ENCODE measurements around the gene SLC22A4. TPM values are rescaled to one million over a fixed set of nuclear protein-coding genes. Genes with fewer than 3 reads are reported as not detected.

SLC22A4 gene
- total RNA-seq, 1 experiment from 2014 or later, result 1.5 TPM

DNA sequence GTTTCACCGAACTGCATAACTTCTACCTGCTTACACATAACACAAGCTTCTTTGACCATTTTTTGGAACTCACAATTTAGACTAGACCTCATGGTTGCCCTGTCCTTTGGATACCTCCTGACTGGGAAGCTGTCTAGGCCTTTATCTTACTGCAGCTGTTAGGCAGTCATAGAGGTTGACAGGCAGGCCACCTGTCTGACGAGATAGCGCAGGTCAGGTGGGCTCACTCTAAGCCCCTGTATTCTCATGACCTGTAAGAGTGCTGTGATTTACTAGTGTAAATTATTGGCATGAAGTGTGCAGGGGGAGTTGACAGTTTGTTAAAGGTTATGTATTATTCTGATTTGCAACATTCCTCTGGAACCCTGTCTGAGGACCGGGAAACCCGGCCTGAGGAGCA is 29.0 kb downstream of the SLC22A4 start:
- TF ChIP-seq SIN3A (IDR thresholded peaks at IDR 0.05; ENCODE audit: borderline replicate concordance, insufficient read depth, low read depth, low read length), result no peak
- TF ChIP-seq TCF7L2 (IDR thresholded peaks at IDR 0.05; ENCODE audit: low read depth, low read length), result no peak
- TF ChIP-seq POLR2AphosphoS5 (IDR thresholded peaks at IDR 0.05; ENCODE audit: low read depth, low read length), result no peak
- TF ChIP-seq, protein P1, sequence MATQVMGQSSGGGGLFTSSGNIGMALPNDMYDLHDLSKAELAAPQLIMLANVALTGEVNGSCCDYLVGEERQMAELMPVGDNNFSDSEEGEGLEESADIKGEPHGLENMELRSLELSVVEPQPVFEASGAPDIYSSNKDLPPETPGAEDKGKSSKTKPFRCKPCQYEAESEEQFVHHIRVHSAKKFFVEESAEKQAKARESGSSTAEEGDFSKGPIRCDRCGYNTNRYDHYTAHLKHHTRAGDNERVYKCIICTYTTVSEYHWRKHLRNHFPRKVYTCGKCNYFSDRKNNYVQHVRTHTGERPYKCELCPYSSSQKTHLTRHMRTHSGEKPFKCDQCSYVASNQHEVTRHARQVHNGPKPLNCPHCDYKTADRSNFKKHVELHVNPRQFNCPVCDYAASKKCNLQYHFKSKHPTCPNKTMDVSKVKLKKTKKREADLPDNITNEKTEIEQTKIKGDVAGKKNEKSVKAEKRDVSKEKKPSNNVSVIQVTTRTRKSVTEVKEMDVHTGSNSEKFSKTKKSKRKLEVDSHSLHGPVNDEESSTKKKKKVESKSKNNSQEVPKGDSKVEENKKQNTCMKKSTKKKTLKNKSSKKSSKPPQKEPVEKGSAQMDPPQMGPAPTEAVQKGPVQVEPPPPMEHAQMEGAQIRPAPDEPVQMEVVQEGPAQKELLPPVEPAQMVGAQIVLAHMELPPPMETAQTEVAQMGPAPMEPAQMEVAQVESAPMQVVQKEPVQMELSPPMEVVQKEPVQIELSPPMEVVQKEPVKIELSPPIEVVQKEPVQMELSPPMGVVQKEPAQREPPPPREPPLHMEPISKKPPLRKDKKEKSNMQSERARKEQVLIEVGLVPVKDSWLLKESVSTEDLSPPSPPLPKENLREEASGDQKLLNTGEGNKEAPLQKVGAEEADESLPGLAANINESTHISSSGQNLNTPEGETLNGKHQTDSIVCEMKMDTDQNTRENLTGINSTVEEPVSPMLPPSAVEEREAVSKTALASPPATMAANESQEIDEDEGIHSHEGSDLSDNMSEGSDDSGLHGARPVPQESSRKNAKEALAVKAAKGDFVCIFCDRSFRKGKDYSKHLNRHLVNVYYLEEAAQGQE (IDR thresholded peaks at IDR 0.05; ENCODE audit: insufficient read depth in 1 of 2, low read depth in 2 of 2, low read length in 1 of 2), result no peak
- TF ChIP-seq, protein P2, sequence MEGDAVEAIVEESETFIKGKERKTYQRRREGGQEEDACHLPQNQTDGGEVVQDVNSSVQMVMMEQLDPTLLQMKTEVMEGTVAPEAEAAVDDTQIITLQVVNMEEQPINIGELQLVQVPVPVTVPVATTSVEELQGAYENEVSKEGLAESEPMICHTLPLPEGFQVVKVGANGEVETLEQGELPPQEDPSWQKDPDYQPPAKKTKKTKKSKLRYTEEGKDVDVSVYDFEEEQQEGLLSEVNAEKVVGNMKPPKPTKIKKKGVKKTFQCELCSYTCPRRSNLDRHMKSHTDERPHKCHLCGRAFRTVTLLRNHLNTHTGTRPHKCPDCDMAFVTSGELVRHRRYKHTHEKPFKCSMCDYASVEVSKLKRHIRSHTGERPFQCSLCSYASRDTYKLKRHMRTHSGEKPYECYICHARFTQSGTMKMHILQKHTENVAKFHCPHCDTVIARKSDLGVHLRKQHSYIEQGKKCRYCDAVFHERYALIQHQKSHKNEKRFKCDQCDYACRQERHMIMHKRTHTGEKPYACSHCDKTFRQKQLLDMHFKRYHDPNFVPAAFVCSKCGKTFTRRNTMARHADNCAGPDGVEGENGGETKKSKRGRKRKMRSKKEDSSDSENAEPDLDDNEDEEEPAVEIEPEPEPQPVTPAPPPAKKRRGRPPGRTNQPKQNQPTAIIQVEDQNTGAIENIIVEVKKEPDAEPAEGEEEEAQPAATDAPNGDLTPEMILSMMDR (IDR thresholded peaks at IDR 0.05), result no peak
- in situ Hi-C loops (cut with HindIII; ENCODE audit: low pct_unique_long_range_greater_than_20kb, low sequenced_read_pairs), result no loop called here
- Histone ChIP-seq H3K27me3 (ENCODE audit: control insufficient read depth, insufficient read depth, low read length) (no peaks in the 10 kb centered on the region), H3K4me1 (ENCODE audit: control insufficient read depth, insufficient read depth, low read length) (no peaks in the 10 kb centered on the region), H3K4me3 (ENCODE audit: low read depth in 2 of 2, low read length in 2 of 2) (no peak overlapping the region), H3K9me3 (ENCODE audit: control insufficient read depth, insufficient read depth, low read depth, low read length) (no peaks in the 10 kb centered on the region), H3K36me3 (ENCODE audit: control insufficient read depth, insufficient read depth, low read length) (no peaks in the 10 kb centered on the region), H3K27ac (ENCODE audit: low read length) (no peak overlapping the region)
- no peak for ATAC-seq
- CTCF ChIA-PET, result no interaction called here
- DNase-seq (ENCODE audit: low read depth, low spot score), result no peak
- POLR2A ChIA-PET, result no interaction called here
- intact Hi-C loops (cut with micrococcal nuclease; ENCODE audit: unreplicated experiment), result no loop called here
- BruUV-seq (replicated peaks), result no TSS peak

DNA sequence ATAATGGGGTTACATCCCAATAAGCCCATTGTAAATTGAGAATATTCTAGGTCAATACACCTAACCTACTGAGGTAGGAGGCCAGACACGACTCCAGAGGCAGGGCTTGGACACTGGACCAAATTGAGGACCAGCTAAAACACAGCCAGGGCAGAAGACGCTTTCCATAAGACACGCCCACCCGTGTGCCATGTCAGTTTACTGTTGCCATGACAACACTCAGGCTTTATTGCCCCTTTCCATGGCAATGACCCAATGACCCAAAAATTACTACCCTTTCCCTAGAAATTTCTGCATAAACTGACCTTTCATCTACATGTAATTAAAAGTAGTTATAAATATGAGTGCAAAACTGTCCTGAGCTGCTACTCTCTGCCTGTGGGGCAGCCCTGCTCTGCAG is 31.5 kb downstream of the SLC22A4 start:
- intact Hi-C loops (cut with micrococcal nuclease; ENCODE audit: unreplicated experiment), result no loop called here
- no peak overlapping the region for H3K4me3 ChIP-seq (ENCODE audit: low read depth in 2 of 2, low read length in 2 of 2)
- H3K27ac ChIP-seq (ENCODE audit: low read length), result no peak overlapping the region
- no peak for ATAC-seq
- no peaks in the 10 kb centered on the region for H3K4me1 ChIP-seq (ENCODE audit: control insufficient read depth, insufficient read depth, low read length)
- POLR2A ChIA-PET, result no interaction called here
- no peaks in the 10 kb centered on the region for H3K36me3 ChIP-seq (ENCODE audit: control insufficient read depth, insufficient read depth, low read length)
- no TSS peak for BruUV-seq (replicated peaks)
- in situ Hi-C loops (cut with HindIII; ENCODE audit: low pct_unique_long_range_greater_than_20kb, low sequenced_read_pairs), result no loop called here
- no peak for TF ChIP-seq TCF7L2 (IDR thresholded peaks at IDR 0.05; ENCODE audit: low read depth, low read length)
- TF ChIP-seq, protein P2 (IDR thresholded peaks at IDR 0.05), result no peak
- TF ChIP-seq, protein P1 (IDR thresholded peaks at IDR 0.05; ENCODE audit: insufficient read depth in 1 of 2, low read depth in 2 of 2, low read length in 1 of 2), result no peak
- no peak for TF ChIP-seq SIN3A (IDR thresholded peaks at IDR 0.05; ENCODE audit: borderline replicate concordance, insufficient read depth, low read depth, low read length)
- CTCF ChIA-PET, result no interaction called here
- no peaks in the 10 kb centered on the region for H3K9me3 ChIP-seq (ENCODE audit: control insufficient read depth, insufficient read depth, low read depth, low read length)
- no peak for DNase-seq (ENCODE audit: low read depth, low spot score)
- no peaks in the 10 kb centered on the region for H3K27me3 ChIP-seq (ENCODE audit: control insufficient read depth, insufficient read depth, low read length)

Data from Panc1 (cell line).